ENCODE measurements around the gene SLMAP.

- TF ChIP-seq POLR2A (IDR thresholded peaks at IDR 0.05) (no peak), CTCF (IDR thresholded peaks at IDR 0.05) (no peak)
These were observed 77.7 kb downstream of the SLMAP start for GRCh38 chr3:57833763-57834162.

All from lower leg skin (tissue), 3 donors.